ENCODE measurements around the gene APLP2. TPM values are rescaled to one million over a fixed set of nuclear protein-coding genes. Genes with fewer than 3 reads are reported as not detected.
A peak's percentile ranks its signal among the peaks of the same experiment; 100 is the strongest.

APLP2 gene
- total and polyA plus RNA-seq, 2 of the 13 experiments (the other 11 are each of a cell fraction or from before 2014, with no cell fraction given): 315 to 594 TPM

DNA sequence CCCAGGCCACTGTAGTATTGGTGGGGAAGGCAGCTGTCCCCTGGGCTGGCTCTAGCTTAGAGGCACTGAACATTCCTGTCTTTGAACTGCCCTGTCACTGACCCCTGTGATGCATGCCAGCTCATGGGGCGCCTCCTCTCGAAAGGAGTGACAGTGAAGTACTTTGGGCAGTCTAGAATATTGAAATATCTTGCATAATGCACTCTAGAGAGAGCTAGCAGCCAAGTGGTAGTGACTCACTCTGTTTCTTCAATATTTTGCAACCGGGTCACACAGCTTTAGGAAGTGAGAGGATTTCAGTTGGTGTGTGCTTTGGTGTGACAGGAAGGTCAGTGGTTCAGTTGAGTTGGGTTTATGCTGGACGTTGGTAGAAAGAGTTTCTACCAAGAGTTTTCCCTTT is 54.4 kb downstream of the APLP2 start (continued):
- TF ChIP-seq MYC (CRISPR knock-in tag; IDR thresholded peaks at IDR 0.05; ENCODE audit: borderline replicate concordance) (no peak; the same call in 1 of the 2 replicates), ZNF367 (CRISPR knock-in tag; IDR thresholded peaks at IDR 0.05; ENCODE audit: borderline replicate concordance) (no peak), ZFP62 (CRISPR knock-in tag; IDR thresholded peaks at IDR 0.05) (no peak), ZNF160 (CRISPR knock-in tag; IDR thresholded peaks at IDR 0.05) (no peak), ZNF350 (CRISPR knock-in tag; IDR thresholded peaks at IDR 0.05; ENCODE audit: borderline replicate concordance, low read depth) (no peak), PRPF4 (IDR thresholded peaks at IDR 0.05; ENCODE audit: low read depth, low read length, poor library complexity, severe bottlenecking) (no peak), TEAD3 (CRISPR knock-in tag; optimal IDR thresholded peaks at IDR 0.05; ENCODE audit: borderline replicate concordance) (peak; percentile 94), SMARCC2 (IDR thresholded peaks at IDR 0.05) (no peak), ZNF253 (CRISPR knock-in tag; IDR thresholded peaks at IDR 0.05; ENCODE audit: borderline replicate concordance) (no peak), ZNF678 (CRISPR knock-in tag; IDR thresholded peaks at IDR 0.05) (no peak), NR2F6 (IDR thresholded peaks at IDR 0.05) (peak; percentile 88), NR2F6 (CRISPR knock-in tag; IDR thresholded peaks at IDR 0.05) (peak; percentile 87; the same call in 1 of the 2 replicates), SMC3 (IDR thresholded peaks at IDR 0.05; ENCODE audit: low read length) (peak; percentile 56), PHF21A (CRISPR knock-in tag; IDR thresholded peaks at IDR 0.05) (peak; percentile 66), RBM39 (IDR thresholded peaks at IDR 0.05; ENCODE audit: low read depth, low read length, poor library complexity, severe bottlenecking) (no peak), SP2 (CRISPR knock-in tag; IDR thresholded peaks at IDR 0.05) (no peak), CENPT (CRISPR knock-in tag; IDR thresholded peaks at IDR 0.05; ENCODE audit: low read depth) (no peak), BCL6 (CRISPR knock-in tag; IDR thresholded peaks at IDR 0.05) (peak; percentile 95)
- TF ChIP-seq, protein P1, sequence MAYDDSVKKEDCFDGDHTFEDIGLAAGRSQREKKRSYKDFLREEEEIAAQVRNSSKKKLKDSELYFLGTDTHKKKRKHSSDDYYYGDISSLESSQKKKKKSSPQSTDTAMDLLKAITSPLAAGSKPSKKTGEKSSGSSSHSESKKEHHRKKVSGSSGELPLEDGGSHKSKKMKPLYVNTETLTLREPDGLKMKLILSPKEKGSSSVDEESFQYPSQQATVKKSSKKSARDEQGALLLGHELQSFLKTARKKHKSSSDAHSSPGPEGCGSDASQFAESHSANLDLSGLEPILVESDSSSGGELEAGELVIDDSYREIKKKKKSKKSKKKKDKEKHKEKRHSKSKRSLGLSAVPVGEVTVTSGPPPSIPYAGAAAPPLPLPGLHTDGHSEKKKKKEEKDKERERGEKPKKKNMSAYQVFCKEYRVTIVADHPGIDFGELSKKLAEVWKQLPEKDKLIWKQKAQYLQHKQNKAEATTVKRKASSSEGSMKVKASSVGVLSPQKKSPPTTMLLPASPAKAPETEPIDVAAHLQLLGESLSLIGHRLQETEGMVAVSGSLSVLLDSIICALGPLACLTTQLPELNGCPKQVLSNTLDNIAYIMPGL (CRISPR knock-in tag; IDR thresholded peaks at IDR 0.05; ENCODE audit: borderline replicate concordance in 1 of 2, low read depth in 1 of 2): 0 out of 4 replicates have a peak, but pooled peaks of 1 of the 2 experiments have one; percentile 62
- TF ChIP-seq, protein P2, sequence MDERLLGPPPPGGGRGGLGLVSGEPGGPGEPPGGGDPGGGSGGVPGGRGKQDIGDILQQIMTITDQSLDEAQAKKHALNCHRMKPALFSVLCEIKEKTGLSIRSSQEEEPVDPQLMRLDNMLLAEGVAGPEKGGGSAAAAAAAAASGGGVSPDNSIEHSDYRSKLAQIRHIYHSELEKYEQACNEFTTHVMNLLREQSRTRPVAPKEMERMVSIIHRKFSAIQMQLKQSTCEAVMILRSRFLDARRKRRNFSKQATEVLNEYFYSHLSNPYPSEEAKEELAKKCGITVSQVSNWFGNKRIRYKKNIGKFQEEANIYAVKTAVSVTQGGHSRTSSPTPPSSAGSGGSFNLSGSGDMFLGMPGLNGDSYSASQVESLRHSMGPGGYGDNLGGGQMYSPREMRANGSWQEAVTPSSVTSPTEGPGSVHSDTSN (CRISPR knock-in tag; IDR thresholded peaks at IDR 0.05): peak; percentile 54; the same call in 1 of the 2 replicates
- TF ChIP-seq, protein P3, sequence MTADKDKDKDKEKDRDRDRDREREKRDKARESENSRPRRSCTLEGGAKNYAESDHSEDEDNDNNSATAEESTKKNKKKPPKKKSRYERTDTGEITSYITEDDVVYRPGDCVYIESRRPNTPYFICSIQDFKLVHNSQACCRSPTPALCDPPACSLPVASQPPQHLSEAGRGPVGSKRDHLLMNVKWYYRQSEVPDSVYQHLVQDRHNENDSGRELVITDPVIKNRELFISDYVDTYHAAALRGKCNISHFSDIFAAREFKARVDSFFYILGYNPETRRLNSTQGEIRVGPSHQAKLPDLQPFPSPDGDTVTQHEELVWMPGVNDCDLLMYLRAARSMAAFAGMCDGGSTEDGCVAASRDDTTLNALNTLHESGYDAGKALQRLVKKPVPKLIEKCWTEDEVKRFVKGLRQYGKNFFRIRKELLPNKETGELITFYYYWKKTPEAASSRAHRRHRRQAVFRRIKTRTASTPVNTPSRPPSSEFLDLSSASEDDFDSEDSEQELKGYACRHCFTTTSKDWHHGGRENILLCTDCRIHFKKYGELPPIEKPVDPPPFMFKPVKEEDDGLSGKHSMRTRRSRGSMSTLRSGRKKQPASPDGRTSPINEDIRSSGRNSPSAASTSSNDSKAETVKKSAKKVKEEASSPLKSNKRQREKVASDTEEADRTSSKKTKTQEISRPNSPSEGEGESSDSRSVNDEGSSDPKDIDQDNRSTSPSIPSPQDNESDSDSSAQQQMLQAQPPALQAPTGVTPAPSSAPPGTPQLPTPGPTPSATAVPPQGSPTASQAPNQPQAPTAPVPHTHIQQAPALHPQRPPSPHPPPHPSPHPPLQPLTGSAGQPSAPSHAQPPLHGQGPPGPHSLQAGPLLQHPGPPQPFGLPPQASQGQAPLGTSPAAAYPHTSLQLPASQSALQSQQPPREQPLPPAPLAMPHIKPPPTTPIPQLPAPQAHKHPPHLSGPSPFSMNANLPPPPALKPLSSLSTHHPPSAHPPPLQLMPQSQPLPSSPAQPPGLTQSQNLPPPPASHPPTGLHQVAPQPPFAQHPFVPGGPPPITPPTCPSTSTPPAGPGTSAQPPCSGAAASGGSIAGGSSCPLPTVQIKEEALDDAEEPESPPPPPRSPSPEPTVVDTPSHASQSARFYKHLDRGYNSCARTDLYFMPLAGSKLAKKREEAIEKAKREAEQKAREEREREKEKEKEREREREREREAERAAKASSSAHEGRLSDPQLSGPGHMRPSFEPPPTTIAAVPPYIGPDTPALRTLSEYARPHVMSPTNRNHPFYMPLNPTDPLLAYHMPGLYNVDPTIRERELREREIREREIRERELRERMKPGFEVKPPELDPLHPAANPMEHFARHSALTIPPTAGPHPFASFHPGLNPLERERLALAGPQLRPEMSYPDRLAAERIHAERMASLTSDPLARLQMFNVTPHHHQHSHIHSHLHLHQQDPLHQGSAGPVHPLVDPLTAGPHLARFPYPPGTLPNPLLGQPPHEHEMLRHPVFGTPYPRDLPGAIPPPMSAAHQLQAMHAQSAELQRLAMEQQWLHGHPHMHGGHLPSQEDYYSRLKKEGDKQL (CRISPR knock-in tag; IDR thresholded peaks at IDR 0.05; ENCODE audit: low read depth): peak; percentile 45; the same call in 1 of the 2 replicates
- TF ChIP-seq, protein P4, sequence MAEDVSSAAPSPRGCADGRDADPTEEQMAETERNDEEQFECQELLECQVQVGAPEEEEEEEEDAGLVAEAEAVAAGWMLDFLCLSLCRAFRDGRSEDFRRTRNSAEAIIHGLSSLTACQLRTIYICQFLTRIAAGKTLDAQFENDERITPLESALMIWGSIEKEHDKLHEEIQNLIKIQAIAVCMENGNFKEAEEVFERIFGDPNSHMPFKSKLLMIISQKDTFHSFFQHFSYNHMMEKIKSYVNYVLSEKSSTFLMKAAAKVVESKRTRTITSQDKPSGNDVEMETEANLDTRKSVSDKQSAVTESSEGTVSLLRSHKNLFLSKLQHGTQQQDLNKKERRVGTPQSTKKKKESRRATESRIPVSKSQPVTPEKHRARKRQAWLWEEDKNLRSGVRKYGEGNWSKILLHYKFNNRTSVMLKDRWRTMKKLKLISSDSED (CRISPR knock-in tag; IDR thresholded peaks at IDR 0.05): no peak

Measured in HepG2 (cell line).